GM21619 (cell line): ENCODE results near the gene GRHL1.

Experiments
- ATAC-seq: cut with Tn5 transposase; IDR thresholded peaks from one replicate; pipeline ENCODE4 v1.9.1; 2021; ENCODE audit not compliant: unreplicated experiment

Gene GRHL1

GRCh38 chr2:9971105-9971818, 19.8 kb downstream of the GRHL1 start:
- ATAC-seq: no peak

DNA sequence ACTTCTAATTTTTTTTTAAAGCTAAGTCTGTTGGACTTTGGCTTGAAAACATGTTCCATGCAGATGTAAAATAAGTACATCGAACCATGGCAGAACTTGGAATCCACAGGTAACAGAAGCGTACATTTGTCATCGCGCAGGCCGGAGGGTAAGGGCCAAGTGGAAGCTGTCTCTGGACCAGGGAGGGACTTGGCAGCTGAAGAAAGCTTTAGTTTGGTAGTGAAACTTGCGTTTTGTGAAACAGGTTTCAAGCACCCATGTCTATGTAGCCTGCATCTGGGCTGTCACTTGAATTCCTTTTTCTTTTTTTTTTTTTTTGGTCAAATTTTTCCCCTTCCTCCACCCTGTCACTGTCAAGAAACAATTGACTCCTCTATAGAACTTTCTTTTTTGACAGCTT, 20.4 kb downstream of the GRHL1 start:
- no peak for ATAC-seq

GRCh38 chr2:9972621-9973479, 21.4 kb downstream of the GRHL1 start:
- ATAC-seq: no peak

- no peak for ATAC-seq
Observed at GRCh38 chr2:9973690-9974089, 22.2 kb downstream of the GRHL1 start.

- ATAC-seq: no peak
Observed at GRCh38 chr2:9974343-9974742, 22.9 kb downstream of the GRHL1 start.

GRCh38 chr2:9975328-9975727, 23.8 kb downstream of the GRHL1 start:
- no peak for ATAC-seq

DNA sequence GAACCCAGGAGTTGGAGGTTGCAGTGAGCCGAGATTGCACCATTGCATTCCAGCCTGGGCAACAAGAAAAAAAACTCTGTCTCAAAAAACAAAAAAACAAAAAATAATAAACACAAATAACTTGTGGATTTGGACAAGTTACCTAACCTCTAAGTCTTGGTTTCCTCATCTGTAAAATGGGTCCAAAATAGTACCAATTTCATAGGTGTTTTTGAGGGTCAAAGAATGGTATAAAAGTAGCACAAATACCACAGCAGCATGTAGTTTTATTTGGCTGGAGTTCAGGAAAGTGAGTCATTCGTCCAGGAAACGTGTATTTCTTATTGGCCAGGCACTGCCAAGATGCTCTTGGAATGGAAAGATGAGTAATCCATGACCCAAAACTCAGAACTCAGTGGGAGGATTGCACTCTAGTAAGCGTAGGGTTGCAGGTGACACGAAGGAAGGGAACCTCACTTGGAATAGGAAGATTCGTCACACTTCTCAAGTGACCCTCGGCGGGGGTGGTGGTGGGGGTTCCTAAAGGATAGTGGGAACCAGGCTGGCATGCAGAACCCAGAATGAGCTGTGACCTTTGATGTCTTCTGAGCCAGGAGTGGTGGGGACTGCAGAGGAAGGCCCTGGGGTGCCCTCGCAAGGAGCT, 24.4 kb downstream of the GRHL1 start:
- ATAC-seq: no peak

DNA sequence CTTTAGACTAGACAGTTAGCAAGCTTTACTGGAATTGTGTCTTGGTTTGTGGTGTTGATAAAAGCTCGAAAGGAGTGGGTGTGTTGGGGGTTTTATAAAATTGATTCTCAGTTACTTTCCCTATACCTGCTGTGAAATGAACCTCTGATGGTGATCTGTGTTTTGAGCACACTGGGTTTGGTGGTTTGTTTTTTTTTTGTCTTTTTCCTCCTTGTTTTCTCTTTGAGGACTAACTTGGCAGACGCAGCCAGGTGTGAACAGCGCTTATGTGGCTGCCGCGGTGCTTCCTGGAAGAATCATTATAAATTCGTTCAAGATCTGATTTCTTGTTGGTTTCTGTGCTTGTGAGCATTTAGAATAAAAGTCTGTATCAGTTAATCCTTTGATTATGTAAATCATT, 28.5 kb downstream of the GRHL1 start:
- ATAC-seq: no peak

DNA sequence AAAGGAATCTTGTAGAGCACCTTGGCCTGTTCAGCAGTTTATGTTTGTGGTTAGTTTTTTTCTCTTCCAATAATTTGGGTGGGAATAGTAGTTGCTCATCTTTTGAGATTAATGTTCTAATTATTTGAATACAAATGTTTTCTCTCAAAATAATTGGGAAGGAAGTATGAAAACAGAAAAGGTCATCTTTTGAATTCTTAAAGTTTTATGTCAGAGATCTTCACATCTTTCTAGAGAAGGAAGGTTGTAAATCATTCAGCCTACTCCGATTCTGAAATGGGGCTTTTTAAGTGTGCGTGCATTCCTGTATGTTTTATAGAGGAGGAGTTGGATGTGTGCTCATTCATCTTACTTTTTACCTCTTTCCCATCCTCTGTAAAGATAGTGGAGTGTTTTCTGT, 29.0 kb downstream of the GRHL1 start:
- ATAC-seq: no peak

- no peak for ATAC-seq
Observed at GRCh38 chr2:9981655-9982054, 30.2 kb downstream of the GRHL1 start.

DNA sequence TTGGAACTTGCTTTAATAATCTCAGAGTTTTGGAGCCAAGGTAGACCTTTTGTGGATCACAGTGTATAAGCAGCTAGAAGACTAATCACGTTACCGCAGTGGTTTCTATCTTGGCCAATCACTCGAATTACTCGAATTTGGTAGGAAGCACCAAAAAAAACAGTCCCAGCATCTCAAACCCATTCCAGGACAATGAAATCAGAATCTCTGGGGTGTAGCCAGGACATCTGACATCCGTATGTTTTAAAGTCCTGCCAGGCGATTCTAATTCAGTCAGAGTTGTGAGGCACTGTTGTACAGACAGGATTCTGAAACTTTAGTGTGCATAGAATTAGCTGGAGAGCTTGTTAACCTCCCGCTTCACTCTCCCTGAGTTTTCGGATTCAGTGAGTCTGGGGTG, 30.8 kb downstream of the GRHL1 start:
- no peak for ATAC-seq

GRCh38 chr2:9982891-9983290, 31.4 kb downstream of the GRHL1 start:
- no peak for ATAC-seq

DNA sequence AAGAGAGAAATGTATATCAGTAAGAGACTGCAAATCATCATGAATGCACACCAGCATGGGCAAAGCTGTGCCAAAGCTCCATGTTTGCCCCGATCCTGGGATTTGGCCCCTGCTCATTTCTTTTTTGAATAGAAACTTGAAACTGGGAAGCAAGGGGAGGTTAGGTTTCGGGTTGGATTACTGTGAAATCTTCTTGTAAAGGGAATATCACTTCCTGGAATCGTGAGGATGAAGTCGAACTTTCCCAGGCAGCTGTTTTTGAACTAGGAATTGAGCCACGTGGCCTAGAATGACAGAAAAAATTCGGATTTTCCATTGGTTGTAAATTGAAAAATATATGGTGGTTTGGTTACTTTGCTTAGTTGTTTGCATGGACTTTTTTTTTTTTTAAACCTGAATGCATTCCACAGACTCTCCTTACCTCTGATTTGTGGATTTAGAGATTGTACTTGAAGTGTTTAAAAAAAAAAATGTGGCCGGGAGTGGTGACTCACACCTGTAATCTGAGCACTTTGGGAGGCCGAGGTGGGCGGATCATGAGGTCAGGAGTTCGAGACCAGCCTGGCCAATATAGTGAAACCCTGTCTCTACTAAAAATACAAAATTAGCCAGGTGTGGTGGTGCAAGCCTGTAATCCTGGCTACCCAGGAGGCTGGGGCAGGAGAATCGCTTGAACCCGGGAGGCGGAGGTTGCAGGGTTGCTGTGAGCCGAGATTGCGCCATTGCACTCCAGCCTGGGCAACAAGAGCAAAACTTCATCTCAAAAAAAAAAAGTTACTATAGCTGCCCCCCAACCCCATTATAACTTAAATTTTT, 32.1 kb downstream of the GRHL1 start:
- no peak for ATAC-seq

GRCh38 chr2:9984217-9984739, 32.8 kb downstream of the GRHL1 start:
- no peak for ATAC-seq

DNA sequence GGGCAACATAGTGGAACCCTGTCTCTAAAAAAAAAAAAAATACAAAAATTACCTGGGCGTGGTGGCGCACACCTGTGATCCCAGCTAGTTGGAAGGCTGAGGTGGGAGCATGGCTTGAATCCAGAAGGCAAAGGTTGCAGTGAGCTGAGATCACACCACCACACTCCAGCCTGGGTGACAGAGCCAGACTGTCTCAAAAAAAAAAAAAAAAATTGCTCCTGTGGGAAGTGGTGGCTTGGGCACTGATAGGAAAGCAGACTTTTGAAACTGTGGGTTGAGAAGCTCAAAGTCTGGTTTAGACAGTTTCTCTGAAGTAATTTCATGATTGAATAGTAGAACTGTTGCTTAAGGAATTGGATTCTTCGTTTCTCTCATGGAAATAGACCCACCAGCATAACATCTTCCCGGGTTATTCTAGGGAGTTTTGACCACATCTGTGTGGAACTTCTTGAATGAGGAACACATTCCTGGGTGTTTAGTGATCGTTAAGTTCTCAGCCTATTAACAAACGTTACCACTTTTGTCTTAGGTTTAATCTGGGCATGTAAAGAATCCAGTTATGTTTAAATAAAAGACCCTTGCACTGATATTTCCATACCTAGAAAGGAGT, 33.5 kb downstream of the GRHL1 start:
- no peak for ATAC-seq

- no peak for ATAC-seq
Observed at GRCh38 chr2:9985531-9986328, 34.2 kb downstream of the GRHL1 start.

GRCh38 chr2:9988320-9988719, 36.8 kb downstream of the GRHL1 start:
- no peak for ATAC-seq

DNA sequence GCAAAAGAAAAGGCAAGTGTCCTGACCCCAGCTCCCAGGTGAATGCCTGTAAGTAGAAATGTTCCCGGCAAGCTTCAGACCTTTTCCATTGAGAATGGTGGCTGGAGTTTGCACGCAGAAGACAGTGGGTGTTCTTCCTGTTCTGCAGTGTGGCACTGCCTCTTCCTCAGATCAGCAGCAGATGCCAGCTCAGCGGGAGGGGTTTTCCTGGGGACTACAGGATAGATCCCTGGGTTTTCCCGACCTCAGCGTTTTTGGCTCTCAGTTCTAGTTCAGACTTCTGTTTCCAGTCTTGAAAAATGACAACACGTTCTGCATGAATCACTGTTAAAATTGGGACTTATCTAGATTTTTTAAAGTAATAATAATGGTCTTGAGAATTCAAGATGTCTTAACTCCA, 39.2 kb downstream of the GRHL1 start:
- ATAC-seq: no peak

DNA sequence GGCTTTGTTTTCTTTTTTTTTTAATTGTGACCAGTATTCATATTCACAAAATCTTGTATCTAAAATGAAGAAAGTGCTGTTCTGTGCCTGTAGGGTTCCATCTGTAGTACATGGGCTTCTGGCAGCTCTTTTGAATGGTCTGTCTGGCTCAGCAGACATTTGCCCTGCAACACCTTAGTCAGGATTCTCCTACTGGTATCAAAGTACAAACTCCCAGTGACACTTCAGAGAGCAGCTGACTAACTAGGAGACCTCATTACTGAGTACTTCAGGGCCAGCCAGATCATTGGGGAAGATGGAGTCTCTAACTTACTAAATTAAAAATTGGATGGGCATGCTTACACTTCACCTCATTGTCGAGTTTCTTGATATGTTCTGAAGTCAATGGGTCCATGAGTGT, 39.7 kb downstream of the GRHL1 start:
- no peak for ATAC-seq

DNA sequence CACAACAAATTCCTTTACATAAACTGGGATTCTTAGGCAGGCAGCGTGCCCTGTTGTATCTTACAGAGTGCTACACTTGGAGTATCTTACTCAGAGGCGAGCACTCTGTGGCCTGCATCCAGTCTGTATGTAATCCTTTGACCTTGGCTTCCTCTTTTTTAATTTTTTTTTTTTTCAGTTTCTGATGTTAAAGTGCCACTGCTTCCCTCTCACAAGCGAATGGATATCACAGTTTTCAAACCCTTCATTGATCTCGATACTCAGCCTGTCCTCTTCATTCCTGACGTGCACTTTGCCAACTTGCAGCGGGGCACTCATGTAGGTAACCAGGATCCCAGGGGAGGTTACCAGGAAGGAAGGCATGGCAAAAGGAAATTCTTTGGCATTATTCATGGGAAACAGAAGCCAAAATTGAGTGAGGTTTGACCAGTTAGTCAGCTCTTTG, 40.4 kb downstream of the GRHL1 start:
- no peak for ATAC-seq
